SJCRH30 (cell line): ENCODE data around the gene LACTB. TPM values are rescaled to one million over a fixed set of nuclear protein-coding genes. Genes with fewer than 3 reads are reported as not detected.
A peak's percentile ranks its signal among the peaks of the same experiment; 100 is the strongest.
"Not testable (repeated sequence)": the region's sequence is repeated elsewhere in the genome, so short reads cannot be mapped to it uniquely, and the experiment has no call there.

Experiments
- DNase-seq, 2 experiments: peaks; one replicate each; pipeline ENCODE4 v3.0.0-alpha.2; 2015 to 2020
- H3K27ac ChIP-seq: fragments of 250-450 bp; sonication (Bioruptor Pico); 2 replicates; pipeline ENCODE4 v1.5.1; 2020; ENCODE audit warnings: mild to moderate bottlenecking, moderate library complexity
- H3K27me3 ChIP-seq: fragments of 250-450 bp; sonication (Bioruptor Pico); 2 replicates; pipeline ENCODE4 v1.5.1; 2020; ENCODE audit warnings: mild to moderate bottlenecking, moderate library complexity
- H3K36me3 ChIP-seq: fragments of 250-450 bp; sonication (Bioruptor Pico); 2 replicates; pipeline ENCODE4 v1.5.1; 2020; ENCODE audit warnings: mild to moderate bottlenecking, moderate library complexity
- H3K4me1 ChIP-seq: fragments of 250-450 bp; sonication (Bioruptor Pico); 2 replicates; pipeline ENCODE4 v1.5.1; 2020; ENCODE audit warnings: mild to moderate bottlenecking, moderate library complexity
- H3K4me3 ChIP-seq: fragments of 250-450 bp; sonication (Bioruptor Pico); 2 replicates; pipeline ENCODE4 v1.5.1; 2020; ENCODE audit warnings: mild to moderate bottlenecking, moderate library complexity
- H3K9me3 ChIP-seq: fragments of 250-450 bp; sonication (Bioruptor Pico); replicated peaks from 2 replicates; pipeline ENCODE4 v1.5.1; 2020; ENCODE audit warnings: mild to moderate bottlenecking, moderate library complexity
- total RNA-seq: library from RNA; depleted of rRNA; stranded (reverse); fragments of >200 nt; shearing (Covaris generic); gene quantifications from 2 replicates; pipeline ENCODE4 v1.2.3, GENCODE V29; 2014

The LACTB gene
- total RNA-seq, 1 experiment from 2014 or later = 12.9 TPM

DNA sequence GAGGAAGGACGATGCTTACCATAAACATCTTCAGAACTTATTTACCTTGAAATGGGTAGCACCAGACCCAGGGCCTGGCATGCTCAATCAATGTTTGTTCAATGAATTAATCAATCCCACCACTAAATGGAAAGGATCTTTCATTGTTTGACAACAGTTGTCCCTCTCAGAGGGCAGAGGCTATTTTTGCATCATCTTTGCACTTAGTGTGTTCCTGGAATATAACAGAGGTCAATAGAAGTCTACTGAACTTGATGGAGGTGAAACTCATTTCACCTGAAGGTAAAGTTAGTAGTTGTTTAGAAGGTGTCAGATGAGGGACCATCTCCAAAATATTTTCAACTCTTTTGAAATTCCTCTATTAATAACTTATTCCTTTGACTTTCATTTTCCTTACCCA is 36.9 kb upstream of the LACTB start:
- no peaks in the 10 kb centered on the region for H3K36me3 ChIP-seq
- peaks cover 8% of the 10 kb centered on the region; the same call in 1 of the 2 replicates for H3K4me1 ChIP-seq
- no peak overlapping the region for H3K4me3 ChIP-seq
- H3K27me3 ChIP-seq = no peaks in the 10 kb centered on the region
- no peaks in the 10 kb centered on the region for H3K9me3 ChIP-seq
- no peak overlapping the region for H3K27ac ChIP-seq
- DNase-seq = no peak

GRCh38 chr15:63085289-63085688 is 36.4 kb upstream of the LACTB start:
- H3K9me3 ChIP-seq = no peaks in the 10 kb centered on the region
- DNase-seq = no peak
- no peaks in the 10 kb centered on the region for H3K36me3 ChIP-seq
- H3K4me1 ChIP-seq = peaks cover 8% of the 10 kb centered on the region; the same call in 1 of the 2 replicates
- no peaks in the 10 kb centered on the region for H3K27me3 ChIP-seq
- H3K4me3 ChIP-seq = no peak overlapping the region
- H3K27ac ChIP-seq = no peak overlapping the region

DNA sequence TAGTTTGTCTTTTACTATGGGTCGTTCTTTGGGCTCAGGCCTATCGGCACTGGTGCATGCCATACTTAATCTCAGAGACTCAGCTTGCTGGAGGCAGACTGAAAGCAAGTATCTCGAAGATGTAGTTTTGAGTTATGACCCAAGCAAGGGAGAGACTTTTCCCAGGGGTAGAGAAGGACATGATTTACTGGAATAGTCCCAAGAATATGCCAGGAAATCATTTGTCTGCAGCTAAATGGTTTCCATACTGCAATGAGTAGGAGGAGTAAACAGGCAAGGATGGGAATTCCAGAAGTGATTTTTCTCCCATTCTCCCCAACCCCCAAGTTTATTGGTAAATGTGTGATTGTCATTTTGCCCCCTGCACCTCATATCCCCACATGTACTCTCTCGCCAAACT is 35.4 kb upstream of the LACTB start:
- Histone ChIP-seq H3K4me3 (no peak overlapping the region), H3K27me3 (no peaks in the 10 kb centered on the region), H3K4me1 (peaks cover 8% of the 10 kb centered on the region; the same call in 1 of the 2 replicates), H3K9me3 (no peaks in the 10 kb centered on the region), H3K36me3 (no peaks in the 10 kb centered on the region), H3K27ac (no peak overlapping the region)
- no peak for DNase-seq

DNA sequence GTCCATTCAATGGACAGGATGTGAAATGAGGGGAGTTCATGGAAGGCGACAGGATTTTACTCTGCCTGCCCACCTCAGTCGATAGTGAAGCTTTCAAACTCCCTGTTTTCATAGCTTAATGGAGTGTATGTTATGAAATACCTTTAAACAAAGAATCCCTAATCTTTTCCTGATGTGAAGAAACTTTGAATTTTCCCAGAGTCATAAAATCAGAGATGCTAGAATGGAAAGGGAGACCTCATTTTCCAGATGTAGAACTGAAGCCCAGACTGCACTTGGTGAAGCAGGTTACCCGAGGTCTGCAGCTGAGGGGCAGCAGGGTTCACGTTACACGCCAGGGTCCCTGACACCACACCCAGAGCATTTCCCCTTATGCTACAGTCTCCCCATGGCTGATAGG is 34.7 kb upstream of the LACTB start:
- H3K9me3 ChIP-seq = no peaks in the 10 kb centered on the region
- H3K27ac ChIP-seq = no peak overlapping the region
- H3K4me3 ChIP-seq = no peak overlapping the region
- H3K4me1 ChIP-seq = peaks cover 8% of the 10 kb centered on the region; the same call in 1 of the 2 replicates
- no peaks in the 10 kb centered on the region for H3K36me3 ChIP-seq
- no peaks in the 10 kb centered on the region for H3K27me3 ChIP-seq
- DNase-seq = no peak

DNA sequence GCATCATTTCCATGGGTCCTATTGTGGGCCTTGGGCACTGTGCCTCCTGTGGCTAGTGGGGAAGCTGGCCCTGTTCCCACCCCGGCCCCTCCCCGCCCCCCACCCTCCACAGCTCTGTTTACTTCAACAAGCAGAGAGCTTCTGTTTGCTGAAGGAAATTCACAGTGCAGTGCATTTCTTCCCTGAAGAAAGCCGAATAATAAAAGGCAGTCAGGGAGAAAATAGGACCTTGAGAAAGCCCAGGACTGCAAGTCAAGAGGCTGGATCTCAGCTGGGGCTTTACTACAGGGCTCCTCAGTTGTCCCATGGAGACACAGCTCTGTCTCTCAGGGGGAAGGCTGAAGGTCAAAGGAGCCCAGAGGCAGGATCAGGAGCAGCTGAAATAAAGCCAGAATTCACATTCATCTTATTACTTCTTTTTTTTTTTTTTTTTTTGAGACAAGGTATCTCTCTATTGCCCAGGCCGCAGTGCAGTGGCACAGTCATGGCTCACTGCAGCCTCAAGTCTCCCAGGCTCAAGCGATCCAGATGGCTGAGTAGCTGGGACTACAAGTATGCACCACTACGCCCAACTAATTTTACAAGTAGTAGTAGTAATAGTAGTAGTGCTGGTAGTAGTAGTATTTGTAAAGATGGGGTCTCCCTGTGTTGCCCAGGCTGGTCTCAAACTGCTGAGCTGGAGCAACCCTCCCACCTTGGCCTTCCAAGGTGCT is 33.0 kb upstream of the LACTB start:
- no peak for DNase-seq
- no peaks in the 10 kb centered on the region for H3K9me3 ChIP-seq
- no peaks in the 10 kb centered on the region for H3K27me3 ChIP-seq
- no peak overlapping the region for H3K27ac ChIP-seq
- no peak overlapping the region for H3K4me3 ChIP-seq
- H3K4me1 ChIP-seq = peaks cover 8% of the 10 kb centered on the region; the same call in 1 of the 2 replicates
- H3K36me3 ChIP-seq = no peaks in the 10 kb centered on the region

GRCh38 chr15:63089260-63090043 is 32.2 kb upstream of the LACTB start:
- peaks cover 8% of the 10 kb centered on the region; the same call in 1 of the 2 replicates for H3K4me1 ChIP-seq
- DNase-seq = peak; percentile 60 to 62
- no peak overlapping the region for H3K4me3 ChIP-seq
- no peak overlapping the region for H3K27ac ChIP-seq
- no peaks in the 10 kb centered on the region for H3K27me3 ChIP-seq
- no peaks in the 10 kb centered on the region for H3K9me3 ChIP-seq
- no peaks in the 10 kb centered on the region for H3K36me3 ChIP-seq

DNA sequence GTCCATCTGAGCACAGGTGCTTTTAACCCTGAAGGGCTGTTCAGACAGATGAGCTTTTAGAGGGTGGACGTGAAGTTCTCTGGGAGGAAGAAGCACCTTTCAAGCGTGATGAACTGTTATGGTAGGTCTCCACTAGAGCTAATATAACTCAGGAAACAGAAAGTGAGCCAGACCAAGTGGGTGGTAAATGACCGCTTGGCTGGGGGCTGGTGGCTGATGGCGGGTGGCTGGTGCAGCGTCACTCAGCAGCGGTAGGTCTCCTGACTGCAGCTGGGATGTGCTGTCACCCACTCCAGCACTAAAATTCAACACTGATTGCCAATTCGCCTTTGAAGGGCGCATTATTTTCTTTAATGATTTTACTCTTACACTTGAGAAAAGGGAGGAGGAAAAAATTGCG is 31.2 kb upstream of the LACTB start:
- no peak overlapping the region for H3K27ac ChIP-seq
- DNase-seq = no peak
- H3K4me3 ChIP-seq = no peak overlapping the region
- H3K27me3 ChIP-seq = no peaks in the 10 kb centered on the region
- H3K36me3 ChIP-seq = no peaks in the 10 kb centered on the region
- peaks cover 13% of the 10 kb centered on the region; the same call in 1 of the 2 replicates for H3K4me1 ChIP-seq
- no peaks in the 10 kb centered on the region for H3K9me3 ChIP-seq

GRCh38 chr15:63090887-63091286 is 30.8 kb upstream of the LACTB start:
- Histone ChIP-seq H3K36me3 (no peaks in the 10 kb centered on the region), H3K9me3 (no peaks in the 10 kb centered on the region)

DNA sequence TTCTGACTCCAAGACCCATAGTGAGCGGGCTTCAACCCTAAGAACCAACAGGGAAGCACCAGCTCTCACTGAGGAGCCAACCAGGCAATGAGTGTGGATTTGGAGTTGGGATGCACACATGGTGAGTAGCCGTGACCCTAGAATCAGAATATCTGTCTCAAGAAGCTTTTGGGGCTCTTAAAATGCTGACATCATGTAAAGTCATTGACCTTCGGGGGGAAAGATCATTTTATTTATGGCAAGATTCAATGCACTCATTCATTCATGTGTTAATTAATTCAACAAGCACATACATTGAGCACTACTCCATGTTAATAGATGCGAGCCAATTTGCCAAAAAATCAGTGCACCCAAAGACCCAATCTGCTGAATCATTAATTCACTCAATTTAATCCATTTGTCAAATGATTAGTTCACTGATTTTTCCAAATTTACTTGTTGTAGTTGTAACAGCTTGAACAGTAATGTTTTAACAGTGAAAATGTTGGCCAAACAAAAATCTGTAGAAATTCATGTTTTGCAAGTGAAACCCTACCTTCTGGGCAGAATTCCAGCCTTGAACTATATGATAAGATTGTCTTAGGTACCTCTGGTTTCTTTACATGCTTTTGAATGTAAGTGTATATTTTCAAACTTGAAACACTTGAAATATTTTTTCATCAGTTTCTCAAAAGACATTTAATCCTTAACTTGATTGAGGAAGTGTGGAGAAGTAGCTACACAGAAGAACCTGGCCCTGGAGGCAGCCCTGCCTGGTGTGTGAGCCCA is 29.8 kb upstream of the LACTB start:
- Histone ChIP-seq H3K27me3 (no peaks in the 10 kb centered on the region), H3K27ac (no peak overlapping the region), H3K4me3 (no peak overlapping the region)

More at GRCh38 chr15:63090887-63091286, 30.8 kb upstream of the LACTB start:
- no peak overlapping the region for H3K4me3 ChIP-seq
- H3K4me1 ChIP-seq = peaks cover 13% of the 10 kb centered on the region; the same call in 1 of the 2 replicates
- no peaks in the 10 kb centered on the region for H3K27me3 ChIP-seq
- H3K27ac ChIP-seq = no peak overlapping the region
- DNase-seq = no peak

GRCh38 chr15:63093486-63094205 is 28.0 kb upstream of the LACTB start:
- Histone ChIP-seq H3K4me1 (peaks cover 12% of the 10 kb centered on the region; the same call in 1 of the 2 replicates), H3K36me3 (no peaks in the 10 kb centered on the region), H3K27me3 (no peaks in the 10 kb centered on the region), H3K27ac (no peak overlapping the region), H3K4me3 (no peak overlapping the region), H3K9me3 (0 out of 2 replicates have a peak, but pooled peaks cover 3% of the 10 kb centered on the region)
- peak; percentile 75 to 88 for DNase-seq

More for the DNA sequence above, 29.8 kb upstream of the LACTB start:
- H3K9me3 ChIP-seq = no peaks in the 10 kb centered on the region
- peaks cover 10% of the 10 kb centered on the region; the same call in 1 of the 2 replicates for H3K4me1 ChIP-seq
- no peaks in the 10 kb centered on the region for H3K36me3 ChIP-seq
- DNase-seq = no peak

GRCh38 chr15:63094495-63094931 is 27.1 kb upstream of the LACTB start:
- H3K4me1 ChIP-seq = peaks cover 8% of the 10 kb centered on the region; the same call in 1 of the 2 replicates
- H3K4me3 ChIP-seq = no peak overlapping the region

DNA sequence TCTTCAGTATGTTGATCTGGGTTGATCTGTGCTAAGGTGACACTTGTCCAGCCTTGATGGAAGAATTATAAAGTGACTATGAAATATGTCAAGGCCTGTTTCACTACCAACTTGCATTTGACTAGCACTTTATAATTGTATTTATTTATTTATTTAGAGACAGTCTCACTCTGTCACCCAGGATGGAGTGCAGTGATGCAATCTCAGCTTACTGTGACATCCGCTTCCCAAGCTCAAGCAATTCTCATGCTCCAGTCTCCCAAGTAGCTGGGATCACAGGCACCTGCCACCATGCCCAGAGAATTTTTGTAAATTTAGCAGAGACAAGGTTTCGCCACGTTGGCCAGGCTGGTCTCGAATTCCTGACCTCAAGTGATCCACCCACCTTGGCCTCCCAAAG is 25.5 kb upstream of the LACTB start:
- H3K27me3 ChIP-seq = no peaks in the 10 kb centered on the region
- H3K27ac ChIP-seq = no peak overlapping the region
- H3K9me3 ChIP-seq = 0 out of 2 replicates have a peak, but pooled peaks cover 3% of the 10 kb centered on the region
- no peak overlapping the region for H3K4me3 ChIP-seq
- no peaks in the 10 kb centered on the region for H3K36me3 ChIP-seq
- peaks cover 8% of the 10 kb centered on the region; the same call in 1 of the 2 replicates for H3K4me1 ChIP-seq
- DNase-seq = no peak

More at GRCh38 chr15:63094495-63094931, 27.1 kb upstream of the LACTB start:
- Histone ChIP-seq H3K9me3 (0 out of 2 replicates have a peak, but pooled peaks cover 3% of the 10 kb centered on the region), H3K27me3 (no peaks in the 10 kb centered on the region), H3K27ac (no peak overlapping the region), H3K36me3 (no peaks in the 10 kb centered on the region)
- DNase-seq = peak in 1 of 2 experiments; percentile 29

- not testable (repeated sequence) for H3K27ac ChIP-seq, H3K27me3 ChIP-seq, H3K9me3 ChIP-seq, DNase-seq, H3K4me3 ChIP-seq, H3K36me3 ChIP-seq, H3K4me1 ChIP-seq
Observed at GRCh38 chr15:63098901-63099300, 22.8 kb upstream of the LACTB start.

DNA sequence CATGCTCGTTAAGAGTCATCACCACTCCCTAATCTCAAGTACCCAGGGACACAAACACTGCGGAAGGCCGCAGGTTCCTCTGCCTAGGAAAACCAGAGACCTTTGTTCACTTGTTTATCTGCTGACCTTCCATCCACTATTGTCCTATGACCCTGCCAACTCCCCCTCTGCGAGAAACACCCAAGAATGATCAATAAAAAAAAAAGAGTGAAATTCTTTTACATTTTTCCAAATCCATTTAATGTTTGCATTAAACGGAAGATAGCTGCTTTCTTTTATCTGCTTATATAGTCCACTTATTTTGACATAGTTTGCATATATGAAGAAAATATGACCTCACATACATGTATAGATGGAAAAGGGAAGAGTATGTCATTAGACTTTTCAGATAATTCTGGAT is 22.1 kb upstream of the LACTB start:
- H3K9me3 ChIP-seq, H3K4me3 ChIP-seq, DNase-seq, H3K27me3 ChIP-seq, H3K27ac ChIP-seq, H3K36me3 ChIP-seq, H3K4me1 ChIP-seq: not testable (repeated sequence)
